ENCODE data around the gene FAN1. TPM values are rescaled to one million over a fixed set of nuclear protein-coding genes. Genes with fewer than 3 reads are reported as not detected.

Gene FAN1
- total RNA-seq, 2 donors from 2014 or later = 23.8 to 26.1 TPM

DNA sequence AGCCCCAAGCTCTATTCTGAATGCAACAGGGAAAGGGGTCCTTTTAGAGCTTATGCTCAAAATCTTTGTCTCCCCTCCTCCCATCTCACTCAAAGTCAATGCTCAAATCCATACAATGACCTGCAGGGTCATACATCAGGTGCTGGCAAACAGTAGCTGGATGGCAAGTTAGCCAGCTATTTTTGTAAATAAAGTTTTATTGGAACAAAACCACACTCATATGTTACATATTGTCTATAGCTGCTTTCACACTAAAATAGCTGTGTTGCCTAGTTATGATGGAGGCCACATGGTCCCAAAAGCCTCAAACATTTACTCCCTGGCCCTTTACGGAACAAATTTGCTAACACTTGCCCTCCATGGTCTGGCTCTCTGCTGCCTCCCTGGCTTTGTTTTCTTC is 1.8 kb upstream of the FAN1 start:
- no peaks in the 10 kb centered on the region for H3K9me3 Mint-ChIP-seq
- peaks cover 5% of the 10 kb centered on the region in 2 donors for H3K36me3 Mint-ChIP-seq (ENCODE audit: insufficient read depth in 2 of 2)
- ATAC-seq (replicated peaks in 1 of 2) = no peak
- DNase-seq = no peak
- no peaks in the 10 kb centered on the region for H3K27me3 Mint-ChIP-seq (ENCODE audit: low read depth)
- no peak overlapping the region for H3K27ac Mint-ChIP-seq
- H3K4me1 Mint-ChIP-seq (ENCODE audit: low read depth) = peaks cover 34% of the 10 kb centered on the region
- H3K4me3 Mint-ChIP-seq = no peak overlapping the region

DNA sequence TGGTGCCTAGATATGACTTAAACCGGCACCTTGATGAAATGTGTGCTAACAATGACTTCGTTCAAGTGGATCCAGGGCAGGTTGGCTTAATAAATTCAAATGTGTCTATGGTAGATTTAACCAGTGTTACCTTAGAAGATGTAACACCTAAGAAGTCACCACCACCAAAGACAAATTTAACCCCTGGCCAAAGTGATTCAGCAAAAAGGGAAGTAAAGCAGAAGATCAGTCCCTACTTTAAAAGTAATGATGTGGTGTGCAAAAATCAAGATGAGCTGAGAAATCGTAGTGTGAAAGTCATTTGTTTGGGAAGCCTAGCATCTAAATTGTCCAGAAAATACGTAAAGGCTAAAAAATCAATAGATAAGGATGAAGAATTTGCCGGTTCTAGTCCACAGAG is 1.1 kb downstream of the FAN1 start:
- peak overlapping the region; percentile 91 to 100 for H3K4me3 Mint-ChIP-seq
- no peak overlapping the region for H3K27ac Mint-ChIP-seq
- DNase-seq (no peak), ATAC-seq (replicated peaks in 1 of 2) (no peak)
- H3K27me3 Mint-ChIP-seq (ENCODE audit: low read depth) = no peaks in the 10 kb centered on the region
- H3K9me3 Mint-ChIP-seq = no peaks in the 10 kb centered on the region
- H3K36me3 Mint-ChIP-seq (ENCODE audit: insufficient read depth in 2 of 2) = peaks cover 6 to 8% of the 10 kb centered on the region in 2 donors
- H3K4me1 Mint-ChIP-seq (ENCODE audit: low read depth) = peaks cover 34% of the 10 kb centered on the region

DNA sequence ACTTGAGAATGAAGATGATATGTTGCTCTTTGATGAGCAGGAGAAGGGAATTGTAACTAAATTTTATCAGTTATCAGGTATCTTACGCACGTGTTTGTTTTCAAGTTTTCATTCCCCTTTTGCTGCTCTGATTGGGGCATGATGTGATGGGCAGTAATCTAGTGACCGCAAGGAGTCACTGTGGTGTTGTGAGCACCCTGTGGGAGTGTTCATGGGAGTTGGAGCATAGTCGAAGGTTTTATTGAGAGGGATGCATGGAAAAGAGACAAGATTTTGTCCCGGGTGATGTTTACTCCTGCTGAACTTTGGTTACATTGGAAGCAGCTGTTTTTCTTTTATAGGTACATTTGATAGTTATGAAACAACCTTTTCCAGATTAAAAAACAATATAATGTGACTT is 2.1 kb downstream of the FAN1 start:
- DNase-seq (no peak), ATAC-seq (replicated peaks in 1 of 2) (no peak)
- Mint-ChIP-seq H3K4me1 (ENCODE audit: low read depth) (peaks cover 34% of the 10 kb centered on the region), H3K9me3 (no peaks in the 10 kb centered on the region), H3K36me3 (ENCODE audit: insufficient read depth in 2 of 2) (peaks cover 8 to 9% of the 10 kb centered on the region in 2 donors), H3K27me3 (ENCODE audit: low read depth) (no peaks in the 10 kb centered on the region), H3K4me3 (no peak overlapping the region), H3K27ac (no peak overlapping the region)

DNA sequence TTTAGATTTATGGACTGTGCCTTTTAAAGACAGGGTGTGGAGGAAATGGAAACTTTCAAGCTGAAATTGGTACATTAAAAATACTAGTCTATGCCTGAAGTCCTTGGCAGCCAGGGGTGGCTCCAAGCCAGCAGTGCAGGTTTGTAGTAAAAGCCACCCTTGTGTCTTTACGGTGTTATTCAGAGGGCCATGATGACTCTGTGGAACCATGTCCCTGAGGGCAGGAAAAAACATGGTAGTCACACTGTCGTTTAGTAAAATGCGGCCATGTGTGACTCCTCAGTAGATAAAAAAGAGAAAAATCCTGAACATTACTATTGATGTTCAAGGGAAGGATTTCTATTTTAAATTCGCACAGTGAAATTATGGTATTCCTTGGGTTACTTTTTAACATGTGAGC is 2.7 kb downstream of the FAN1 start:
- H3K4me1 Mint-ChIP-seq (ENCODE audit: low read depth) = peaks cover 34% of the 10 kb centered on the region
- DNase-seq (no peak), ATAC-seq (replicated peaks in 1 of 2) (no peak)
- no peak overlapping the region for H3K27ac Mint-ChIP-seq
- H3K36me3 Mint-ChIP-seq (ENCODE audit: insufficient read depth in 2 of 2) = peaks cover 8 to 9% of the 10 kb centered on the region in 2 donors
- no peaks in the 10 kb centered on the region for H3K27me3 Mint-ChIP-seq (ENCODE audit: low read depth)
- H3K9me3 Mint-ChIP-seq = no peaks in the 10 kb centered on the region
- H3K4me3 Mint-ChIP-seq = no peak overlapping the region

GRCh38 chr15:30913761-30914160 is 10.0 kb downstream of the FAN1 start:
- Mint-ChIP-seq H3K9me3 (no peaks in the 10 kb centered on the region), H3K27ac (no peak overlapping the region), H3K4me1 (ENCODE audit: low read depth) (no peaks in the 10 kb centered on the region), H3K27me3 (ENCODE audit: low read depth) (no peaks in the 10 kb centered on the region), H3K36me3 (ENCODE audit: insufficient read depth in 2 of 2) (peaks cover 3 to 10% of the 10 kb centered on the region in 2 donors), H3K4me3 (no peak overlapping the region)
- DNase-seq (no peak), ATAC-seq (replicated peaks in 1 of 2) (no peak)

- Mint-ChIP-seq H3K36me3 (ENCODE audit: insufficient read depth in 2 of 2) (peaks cover 0 to 12% of the 10 kb centered on the region in 2 donors), H3K27me3 (ENCODE audit: low read depth) (no peaks in the 10 kb centered on the region), H3K4me1 (ENCODE audit: low read depth) (no peaks in the 10 kb centered on the region), H3K4me3 (no peak overlapping the region), H3K9me3 (no peaks in the 10 kb centered on the region), H3K27ac (no peak overlapping the region)
- no peak for ATAC-seq (replicated peaks in 1 of 2)
- DNase-seq = no peak
Measured at GRCh38 chr15:30917013-30917412, 13.3 kb downstream of the FAN1 start.

DNA sequence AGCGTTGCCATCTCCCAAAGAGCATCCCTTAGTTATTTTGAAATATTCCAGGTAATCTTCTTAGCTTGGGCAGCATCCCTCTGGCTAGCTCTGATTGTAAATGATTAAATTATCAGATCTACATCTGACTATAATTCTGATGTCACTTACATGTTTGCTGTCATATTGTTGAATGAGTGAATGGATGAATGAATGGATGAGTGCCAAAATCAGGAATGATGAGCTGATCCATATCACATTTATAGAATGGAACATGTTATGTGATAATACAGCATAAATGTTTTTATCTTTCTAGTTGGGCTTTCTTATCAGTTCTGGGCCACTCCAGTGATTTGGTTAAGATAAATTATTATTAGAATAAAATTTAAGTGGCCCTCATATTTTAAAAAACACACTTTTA is 14.0 kb downstream of the FAN1 start:
- Mint-ChIP-seq H3K4me3 (no peak overlapping the region), H3K27ac (no peak overlapping the region), H3K36me3 (ENCODE audit: insufficient read depth in 2 of 2) (peaks cover 0 to 12% of the 10 kb centered on the region in 2 donors), H3K9me3 (no peaks in the 10 kb centered on the region), H3K4me1 (ENCODE audit: low read depth) (no peaks in the 10 kb centered on the region), H3K27me3 (ENCODE audit: low read depth) (no peaks in the 10 kb centered on the region)
- no peak for ATAC-seq (replicated peaks in 1 of 2)
- DNase-seq = no peak

DNA sequence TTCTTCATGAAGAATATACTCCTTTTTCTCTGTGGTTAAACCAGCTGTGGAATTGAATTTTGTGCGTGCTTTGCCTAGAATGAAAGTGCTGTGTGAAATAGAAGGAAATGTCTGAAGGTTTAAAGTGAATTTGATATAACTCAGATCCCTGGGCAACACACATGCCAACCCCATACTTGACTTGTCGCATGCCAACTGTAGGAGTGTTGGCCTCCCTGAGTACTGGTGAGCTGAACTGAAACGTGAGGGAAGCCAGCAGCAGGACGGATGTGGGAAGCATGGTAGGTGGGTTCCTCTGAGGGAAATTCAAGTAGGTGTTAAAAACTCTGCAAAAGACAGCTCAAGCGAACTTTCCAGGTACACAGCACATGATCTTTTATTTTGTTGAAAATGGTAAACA is 14.7 kb downstream of the FAN1 start:
- no peaks in the 10 kb centered on the region for H3K4me1 Mint-ChIP-seq (ENCODE audit: low read depth)
- H3K27me3 Mint-ChIP-seq (ENCODE audit: low read depth) = no peaks in the 10 kb centered on the region
- peaks cover 0 to 12% of the 10 kb centered on the region in 2 donors for H3K36me3 Mint-ChIP-seq (ENCODE audit: insufficient read depth in 2 of 2)
- H3K4me3 Mint-ChIP-seq = no peak overlapping the region
- DNase-seq = no peak
- H3K9me3 Mint-ChIP-seq = no peaks in the 10 kb centered on the region
- no peak for ATAC-seq (replicated peaks in 1 of 2)
- H3K27ac Mint-ChIP-seq = no peak overlapping the region

DNA sequence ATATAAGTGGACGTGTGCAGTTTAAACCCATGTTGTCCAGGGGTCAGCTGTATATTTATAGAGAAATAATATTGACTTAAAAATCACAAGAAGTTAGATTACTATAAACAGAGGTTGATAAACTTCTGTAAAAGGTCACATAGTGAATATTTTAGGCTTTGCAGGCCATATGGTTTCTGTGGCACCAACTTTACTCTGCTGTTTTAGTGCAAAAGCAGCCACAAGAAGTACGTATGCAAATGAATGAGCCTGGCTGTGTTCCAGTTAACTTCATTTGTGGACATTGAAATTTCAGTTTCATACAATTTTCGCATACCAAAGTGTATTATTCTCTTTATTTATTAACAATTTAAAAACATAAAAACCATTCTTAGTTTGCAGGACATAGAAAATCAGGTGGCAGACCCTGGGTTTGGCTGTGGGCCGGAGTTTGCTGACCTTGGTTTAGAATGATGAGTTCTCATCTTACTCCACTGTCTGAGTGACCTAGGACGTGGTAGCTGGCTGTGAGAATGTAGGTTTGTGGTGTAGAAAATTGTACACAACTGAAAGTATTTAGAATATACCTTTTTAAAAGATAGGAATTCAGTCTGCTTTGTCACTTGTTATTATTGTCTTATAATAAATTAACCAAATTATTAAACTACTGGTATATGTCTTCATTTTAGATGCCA is 16.3 kb downstream of the FAN1 start:
- no peak for ATAC-seq (replicated peaks in 1 of 2)
- Mint-ChIP-seq H3K4me1 (ENCODE audit: low read depth) (no peaks in the 10 kb centered on the region), H3K27ac (no peak overlapping the region), H3K27me3 (ENCODE audit: low read depth) (no peaks in the 10 kb centered on the region), H3K36me3 (ENCODE audit: insufficient read depth in 2 of 2) (peaks cover 3 to 12% of the 10 kb centered on the region in 2 donors), H3K4me3 (no peak overlapping the region), H3K9me3 (no peaks in the 10 kb centered on the region)
- DNase-seq = no peak

DNA sequence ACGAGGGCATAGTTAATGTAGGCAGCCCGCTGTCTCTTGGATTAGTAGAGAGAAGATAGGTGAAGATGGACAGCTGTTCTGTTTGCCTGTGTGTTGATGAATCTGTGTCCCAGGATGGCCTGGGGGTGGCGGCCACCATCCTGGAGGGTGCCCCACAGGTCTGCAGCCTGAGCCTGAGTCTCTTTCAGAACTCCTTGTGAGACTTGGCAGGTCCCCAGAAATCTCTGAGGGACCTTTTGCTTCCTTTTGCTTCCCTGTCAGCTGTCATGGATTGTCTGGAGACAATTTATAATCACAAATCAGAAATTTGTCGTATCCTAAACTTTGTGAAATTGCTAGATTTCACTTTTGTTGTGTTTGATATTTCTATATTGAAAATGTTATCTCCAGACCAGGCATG is 17.4 kb downstream of the FAN1 start:
- H3K27me3 Mint-ChIP-seq (ENCODE audit: low read depth) = no peaks in the 10 kb centered on the region
- H3K36me3 Mint-ChIP-seq (ENCODE audit: insufficient read depth in 2 of 2) = peaks cover 3 to 11% of the 10 kb centered on the region in 2 donors
- no peaks in the 10 kb centered on the region for H3K4me1 Mint-ChIP-seq (ENCODE audit: low read depth)
- H3K4me3 Mint-ChIP-seq = no peak overlapping the region
- no peaks in the 10 kb centered on the region for H3K9me3 Mint-ChIP-seq
- no peak overlapping the region for H3K27ac Mint-ChIP-seq
- ATAC-seq (replicated peaks in 1 of 2) (no peak), DNase-seq (no peak)

- no peak overlapping the region for H3K27ac Mint-ChIP-seq
- no peak overlapping the region for H3K4me3 Mint-ChIP-seq
- H3K9me3 Mint-ChIP-seq = no peaks in the 10 kb centered on the region
- peaks cover 3 to 16% of the 10 kb centered on the region in 2 donors for H3K36me3 Mint-ChIP-seq (ENCODE audit: insufficient read depth in 2 of 2)
- DNase-seq = no peak
- H3K4me1 Mint-ChIP-seq (ENCODE audit: low read depth) = no peaks in the 10 kb centered on the region
- no peaks in the 10 kb centered on the region for H3K27me3 Mint-ChIP-seq (ENCODE audit: low read depth)
- ATAC-seq (replicated peaks in 1 of 2) = no peak
Measured at GRCh38 chr15:30921781-30922479, 18.2 kb downstream of the FAN1 start.

- no peaks in the 10 kb centered on the region for H3K27me3 Mint-ChIP-seq (ENCODE audit: low read depth)
- H3K9me3 Mint-ChIP-seq = no peaks in the 10 kb centered on the region
- ATAC-seq (replicated peaks in 1 of 2) = no peak
- H3K4me3 Mint-ChIP-seq = no peak overlapping the region
- H3K36me3 Mint-ChIP-seq (ENCODE audit: insufficient read depth in 2 of 2) = peaks cover 3 to 16% of the 10 kb centered on the region in 2 donors
- no peak for DNase-seq
- H3K4me1 Mint-ChIP-seq (ENCODE audit: low read depth) = no peaks in the 10 kb centered on the region
- H3K27ac Mint-ChIP-seq = no peak overlapping the region
Measured at GRCh38 chr15:30922480-30923311, 19.0 kb downstream of the FAN1 start.

DNA sequence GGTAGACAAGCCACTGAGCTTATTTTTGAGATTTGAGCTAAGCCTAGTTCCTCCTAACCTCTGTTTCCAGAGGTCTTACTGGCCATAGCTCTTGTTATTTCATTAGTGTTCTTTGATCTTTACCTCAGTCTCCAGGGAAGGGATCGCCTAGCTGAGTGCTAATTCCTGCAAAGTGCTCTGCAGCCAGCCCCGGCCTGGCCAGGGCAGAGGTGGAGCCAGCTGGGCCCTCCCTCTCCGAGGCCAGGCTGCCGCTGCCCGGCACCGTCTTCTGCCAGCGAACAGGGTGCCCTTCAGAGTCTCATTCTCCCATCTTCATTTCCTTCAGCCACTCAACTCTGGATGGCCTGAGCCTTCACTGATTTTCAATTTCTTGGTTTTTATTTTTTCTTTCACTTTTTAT is 19.7 kb downstream of the FAN1 start:
- H3K9me3 Mint-ChIP-seq = no peaks in the 10 kb centered on the region
- DNase-seq (no peak), ATAC-seq (replicated peaks in 1 of 2) (no peak)
- no peaks in the 10 kb centered on the region for H3K4me1 Mint-ChIP-seq (ENCODE audit: low read depth)
- H3K27me3 Mint-ChIP-seq (ENCODE audit: low read depth) = no peaks in the 10 kb centered on the region
- no peak overlapping the region for H3K4me3 Mint-ChIP-seq
- peaks cover 3 to 16% of the 10 kb centered on the region in 2 donors for H3K36me3 Mint-ChIP-seq (ENCODE audit: insufficient read depth in 2 of 2)
- peak overlapping the region; percentile 73 for H3K27ac Mint-ChIP-seq
